HG02588 (cell line): ENCODE results near the gene ACAN.

Source experiments
- ATAC-seq: cut with Tn5 transposase; IDR thresholded peaks from one replicate; pipeline ENCODE4 v1.9.1; 2021; ENCODE audit warnings: mild to moderate bottlenecking, moderate library complexity; ENCODE audit not compliant: unreplicated experiment

ACAN gene

DNA sequence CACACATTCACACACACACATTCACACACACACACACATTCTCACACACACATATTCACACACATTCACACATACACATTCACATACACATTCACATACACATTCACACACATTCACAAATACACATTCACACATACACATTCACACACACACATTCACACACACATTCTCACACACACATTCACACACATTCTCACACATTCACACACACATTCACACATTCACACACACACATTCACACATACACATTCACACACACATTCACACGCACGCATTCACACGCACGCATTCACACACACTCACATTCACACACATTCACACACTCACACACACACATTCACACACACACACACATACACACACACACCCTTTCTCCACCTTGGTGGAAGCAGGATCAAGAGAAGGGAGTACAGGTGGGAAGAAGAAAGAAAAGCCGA lies 97.8 kb downstream of the ACAN start:
- no peak for ATAC-seq

DNA sequence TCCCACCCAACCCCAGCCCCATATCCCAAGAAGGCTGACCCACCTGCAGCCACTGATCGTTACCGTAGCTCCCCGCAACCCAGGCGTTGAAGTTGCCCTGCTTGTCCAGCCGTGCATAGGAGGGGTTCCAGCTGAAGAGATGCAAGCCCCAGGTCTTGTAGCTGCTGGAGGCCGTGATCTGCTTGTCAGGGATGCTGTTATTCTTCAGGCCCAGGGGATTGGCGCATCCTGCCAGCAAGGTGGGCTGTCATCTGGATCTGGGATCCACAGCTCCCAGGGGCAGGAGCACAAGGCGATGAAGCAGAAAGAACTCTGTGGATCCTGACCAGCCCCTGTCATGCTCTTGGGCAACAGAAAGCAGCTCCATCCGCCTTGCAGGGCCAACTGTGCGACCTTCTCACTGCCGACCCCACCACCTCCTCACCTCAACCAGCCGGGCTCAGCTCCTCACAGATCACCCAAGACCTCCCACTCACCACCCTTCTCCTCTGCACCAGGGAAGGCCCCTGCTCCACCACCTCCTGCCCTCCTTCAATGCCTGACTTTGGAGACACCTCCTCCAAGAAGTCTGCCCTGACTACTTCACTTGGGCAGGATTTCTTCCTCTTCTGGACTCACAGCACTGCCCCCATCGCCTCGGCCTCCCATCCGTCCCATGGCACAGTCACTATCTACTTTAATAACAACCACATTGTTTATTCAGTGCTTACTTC lies 98.4 kb downstream of the ACAN start:
- ATAC-seq = no peak

DNA sequence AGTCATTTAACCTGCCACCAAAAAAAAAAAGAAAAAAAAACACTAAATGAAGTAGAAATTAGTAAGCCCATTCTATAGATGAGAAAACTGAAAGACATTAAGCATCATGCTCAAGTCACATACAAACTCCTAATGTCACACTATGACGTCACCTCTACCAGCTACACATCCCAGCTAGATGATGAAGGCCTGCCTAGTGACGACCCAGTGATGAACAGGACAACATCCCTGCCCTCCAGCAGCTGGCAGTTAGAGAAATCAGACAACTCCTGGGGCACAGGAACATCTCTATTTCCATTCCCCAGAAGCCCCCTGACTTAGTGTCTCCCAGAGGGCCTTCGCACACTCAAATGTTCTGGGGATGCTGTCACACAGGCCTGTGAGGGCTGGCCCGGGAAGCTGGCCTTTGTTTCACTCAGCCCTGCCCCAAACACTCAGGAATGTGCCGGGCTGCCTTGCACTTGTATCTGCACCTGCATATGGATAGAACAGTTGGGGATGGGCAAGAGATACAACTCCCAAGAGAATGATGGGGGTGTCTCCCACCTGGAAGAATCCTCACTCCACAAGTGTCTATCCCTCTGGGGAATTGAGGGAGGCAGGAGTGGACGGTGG lies 99.1 kb downstream of the ACAN start:
- ATAC-seq = no peak

DNA sequence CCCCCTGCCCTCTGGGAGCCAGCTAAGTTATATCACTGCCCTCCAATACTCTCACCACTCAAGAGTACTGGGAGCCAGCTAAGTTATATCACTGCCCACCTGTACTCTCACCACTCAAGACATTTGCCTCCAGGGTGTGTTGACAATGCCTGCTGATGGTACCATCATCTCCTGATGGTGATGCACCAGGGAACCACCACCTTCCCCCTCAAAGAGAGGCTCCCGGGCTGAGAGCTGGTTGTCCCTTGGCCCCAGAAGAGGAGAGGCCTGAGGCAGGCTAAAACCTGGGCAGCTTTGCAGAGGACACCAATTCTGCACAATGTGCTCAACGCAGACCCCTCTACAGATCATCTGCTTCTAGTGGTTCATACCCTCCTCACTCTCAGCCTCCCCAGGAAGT lies 99.6 kb downstream of the ACAN start:
- no peak for ATAC-seq

DNA sequence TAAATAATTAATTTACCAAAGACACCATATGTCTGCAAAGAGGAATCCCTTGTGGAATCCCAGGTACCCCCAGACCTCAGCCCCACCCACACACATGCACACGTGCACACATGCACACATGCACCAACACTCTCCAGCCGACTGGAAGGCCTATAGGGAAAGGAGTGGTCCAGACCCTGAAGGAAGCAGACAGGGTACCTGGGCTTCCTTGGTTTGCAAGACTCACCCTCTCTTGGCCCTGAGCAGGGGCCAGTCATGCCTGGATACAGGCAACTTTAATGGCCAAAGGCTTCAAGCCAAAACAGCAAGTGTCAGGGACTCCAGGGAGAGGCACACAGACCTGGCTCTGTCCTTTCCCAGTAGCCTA lies 101.0 kb downstream of the ACAN start:
- no peak for ATAC-seq

DNA sequence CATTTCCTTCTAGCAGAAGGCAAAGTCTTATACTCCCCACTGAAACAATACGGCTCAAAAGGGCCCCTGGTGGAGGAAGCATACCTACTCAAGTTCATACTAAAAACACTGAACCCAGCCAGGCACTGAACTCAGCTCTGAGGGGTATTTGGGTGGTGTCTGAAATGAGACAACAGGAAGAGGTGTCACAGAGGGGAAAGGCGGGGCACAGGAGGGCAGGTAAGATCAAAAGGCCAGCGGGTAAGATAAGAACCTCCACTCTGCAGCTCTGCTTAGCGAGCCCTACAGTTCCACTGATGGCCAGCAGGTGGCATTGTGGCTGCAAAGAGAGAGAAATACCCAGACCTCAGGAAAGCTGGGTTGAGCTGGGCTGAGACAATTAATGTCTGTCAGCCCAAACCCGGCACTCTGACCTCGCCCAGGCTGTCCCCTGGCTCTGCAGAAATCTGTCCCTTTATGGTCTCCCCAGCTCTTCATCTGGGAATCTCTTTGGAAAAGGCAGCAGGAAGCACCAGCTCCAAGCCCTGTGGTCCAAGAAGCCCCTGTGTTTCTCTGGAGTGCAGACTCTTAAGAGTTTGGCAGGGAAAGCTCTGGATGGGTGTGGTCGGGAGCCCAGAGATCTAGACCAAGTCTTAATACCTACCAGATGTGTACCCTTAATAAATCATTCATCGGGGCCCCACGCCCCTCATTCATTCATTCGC lies 101.5 kb downstream of the ACAN start:
- ATAC-seq = peak; percentile 60

DNA sequence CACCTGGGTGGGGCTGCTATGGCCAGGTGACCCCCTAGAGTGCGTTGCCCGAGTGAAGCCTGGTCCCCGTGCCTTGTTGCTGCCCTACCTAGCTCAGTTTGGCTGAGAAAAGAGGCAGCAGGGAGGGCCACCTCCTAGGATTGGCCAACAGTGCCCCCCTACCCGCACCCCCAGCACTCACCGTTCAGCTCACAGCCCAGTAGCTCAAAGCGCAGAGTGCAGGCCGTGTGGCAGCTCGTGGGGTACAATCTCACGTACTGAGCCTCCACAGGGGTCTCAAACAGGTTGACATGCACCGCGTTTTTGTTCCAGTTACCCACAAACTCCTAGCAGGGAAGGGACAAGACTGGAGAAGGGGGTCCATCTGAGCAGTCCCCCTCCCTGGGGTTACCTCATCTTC lies 102.3 kb downstream of the ACAN start:
- ATAC-seq = no peak

DNA sequence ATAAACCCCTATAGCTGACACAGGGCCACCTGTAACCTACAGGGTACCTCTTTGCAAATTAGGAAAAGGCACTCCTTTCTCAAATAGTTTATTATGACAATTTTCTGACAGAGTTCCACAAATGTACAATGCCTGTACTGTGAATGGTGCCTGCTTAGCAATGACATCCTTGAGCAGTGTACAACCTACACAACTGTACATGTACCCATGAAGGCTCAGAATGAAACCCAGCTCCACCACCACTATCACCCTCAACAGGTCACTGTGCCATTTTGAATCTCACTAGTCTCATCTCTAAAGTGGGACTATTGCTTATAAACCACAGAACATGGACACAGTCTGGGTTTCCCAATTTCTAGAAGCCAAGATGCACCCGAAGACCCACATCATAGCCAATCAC lies 102.9 kb downstream of the ACAN start:
- ATAC-seq = no peak

DNA sequence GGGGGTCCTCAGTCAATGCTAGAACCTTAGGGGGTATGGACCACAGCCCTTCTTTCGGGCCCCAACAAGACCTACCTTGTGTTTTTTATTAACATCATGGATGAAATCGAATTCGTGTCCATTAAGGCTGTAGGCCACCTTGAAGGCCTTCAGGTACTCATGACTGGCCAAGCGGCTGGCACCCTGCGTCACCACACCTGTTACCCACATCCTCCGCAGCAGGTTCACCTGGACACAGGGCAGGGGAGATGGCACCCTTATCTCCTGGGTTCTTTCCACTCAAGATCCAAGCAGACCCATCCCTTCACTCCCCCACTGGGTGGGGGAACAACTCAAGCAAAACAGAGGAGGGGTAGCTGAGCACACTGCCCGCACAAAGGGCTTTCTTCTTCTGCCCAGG lies 103.3 kb downstream of the ACAN start:
- ATAC-seq = no peak

DNA sequence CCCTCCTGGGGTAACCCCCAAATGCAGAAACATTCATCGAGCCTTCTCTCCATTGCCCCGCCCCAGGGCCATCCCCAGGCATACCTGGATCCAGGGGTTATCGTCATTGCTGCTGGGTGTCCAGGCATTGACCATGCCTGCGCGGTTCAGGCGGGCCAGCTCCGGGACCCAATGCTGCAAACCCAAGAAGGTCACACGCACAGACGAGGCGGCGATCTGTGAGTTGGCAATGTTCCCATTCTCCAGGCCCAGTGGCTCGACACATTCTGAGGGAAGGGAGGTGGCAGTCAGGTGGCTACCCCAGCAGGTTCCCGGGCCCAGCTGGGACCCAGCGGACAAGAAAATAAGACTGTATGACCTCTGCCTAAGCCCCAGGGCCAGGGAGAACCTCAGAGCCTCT lies 103.9 kb downstream of the ACAN start:
- no peak for ATAC-seq

DNA sequence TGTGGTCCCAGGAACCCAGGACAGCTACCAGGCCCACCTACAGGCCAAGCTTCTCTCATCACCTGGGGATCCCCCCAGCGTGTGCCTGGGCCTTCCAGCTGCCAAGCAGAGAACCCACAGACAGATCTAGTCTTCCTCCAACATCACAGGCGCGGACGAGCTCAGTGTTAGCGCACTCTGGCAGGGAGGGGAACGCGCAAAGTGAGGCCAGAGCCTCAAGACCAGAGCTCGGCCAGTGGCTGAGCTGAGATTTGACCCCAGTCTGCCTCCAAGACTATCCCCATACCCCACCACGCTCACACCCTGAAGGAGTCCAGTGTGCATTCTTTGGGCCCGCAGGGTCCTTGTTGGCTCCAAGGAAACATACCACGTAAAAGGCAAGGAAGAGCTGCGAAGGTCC lies 104.9 kb downstream of the ACAN start:
- ATAC-seq = no peak

DNA sequence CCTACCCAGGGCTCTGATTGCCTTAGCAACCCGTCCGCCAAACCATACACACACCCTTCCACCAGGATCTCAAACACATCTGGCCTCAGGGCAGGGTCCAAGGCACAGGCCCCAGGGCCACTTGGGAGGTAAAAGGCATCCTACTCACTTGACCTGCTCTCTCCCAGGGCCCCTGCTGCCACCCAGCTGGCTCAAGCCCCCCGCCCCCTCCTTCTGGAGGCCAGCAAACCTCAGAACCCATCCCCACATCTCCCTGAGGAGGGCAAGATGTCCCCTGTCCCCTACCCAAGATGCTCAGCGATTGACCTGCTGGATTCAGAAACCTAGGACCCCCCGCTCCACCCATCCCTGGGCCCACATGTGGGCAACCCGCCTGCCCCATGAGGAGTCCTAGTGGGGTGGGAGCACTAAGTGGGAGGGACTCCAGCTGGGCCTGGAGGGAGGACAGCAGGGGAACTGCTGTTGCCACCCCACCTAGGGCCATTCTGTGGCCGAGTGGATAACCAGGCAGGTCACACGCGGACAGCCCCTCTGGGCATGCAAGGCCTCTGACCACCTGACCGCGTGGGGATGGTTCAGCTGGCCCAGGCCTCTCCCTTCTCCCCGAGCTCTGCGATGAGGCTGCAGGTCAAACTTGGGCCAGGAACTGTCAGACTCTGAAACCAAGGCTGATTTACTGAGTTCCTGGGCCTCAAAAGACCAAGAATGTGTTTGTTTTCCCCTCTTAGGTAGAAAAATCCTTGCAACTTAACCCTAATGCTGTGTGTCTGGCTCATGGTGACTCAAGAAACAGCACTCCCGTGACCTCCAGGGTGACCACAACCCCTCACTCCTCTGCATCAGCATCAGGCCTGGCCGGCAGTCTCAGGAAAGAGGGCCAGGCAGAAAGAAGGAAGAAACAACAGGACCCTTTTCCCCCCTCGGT lies 105.7 kb downstream of the ACAN start:
- no peak for ATAC-seq

DNA sequence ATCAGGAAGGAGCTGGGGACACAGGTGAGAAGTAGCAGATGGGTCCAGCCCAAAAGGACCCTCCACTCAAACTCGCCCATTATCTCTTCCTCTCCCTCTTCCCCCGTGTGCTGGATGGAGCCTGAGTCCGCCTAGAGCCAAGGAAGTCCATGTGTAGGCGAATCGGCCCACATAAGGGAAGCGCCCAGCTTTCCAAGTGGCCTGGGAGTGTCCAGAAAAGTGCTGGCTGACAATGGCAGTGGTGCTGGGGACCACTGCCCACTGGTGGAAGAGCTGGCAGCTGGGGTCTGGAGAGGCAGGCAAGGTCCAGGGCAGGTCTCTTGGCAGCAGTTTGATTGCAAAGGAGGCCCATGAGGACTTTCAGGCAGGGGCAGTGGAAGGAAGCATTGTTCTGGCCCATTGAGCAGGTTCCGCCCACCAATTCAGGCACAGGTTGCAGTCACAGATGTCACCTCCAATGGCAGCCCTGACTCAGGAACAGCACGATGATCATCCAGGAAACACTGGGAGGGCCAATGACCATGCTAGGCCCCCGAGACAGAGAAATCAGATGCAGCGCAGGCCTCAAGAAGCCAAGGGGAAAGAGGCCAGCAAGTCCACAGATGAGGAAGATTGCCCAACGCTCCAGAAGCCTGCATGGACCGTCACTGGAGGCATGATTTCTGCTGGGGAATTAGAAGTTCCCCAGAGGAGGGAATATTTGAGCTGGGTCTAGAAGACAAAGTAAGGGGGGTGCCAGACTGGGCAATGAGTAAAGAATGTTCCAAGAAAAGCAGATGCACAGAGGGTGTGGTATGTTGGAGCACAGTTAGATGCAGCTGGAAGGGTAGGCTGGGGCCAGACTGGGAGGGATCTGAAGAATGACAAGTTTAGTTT lies 107.0 kb downstream of the ACAN start:
- no peak for ATAC-seq

DNA sequence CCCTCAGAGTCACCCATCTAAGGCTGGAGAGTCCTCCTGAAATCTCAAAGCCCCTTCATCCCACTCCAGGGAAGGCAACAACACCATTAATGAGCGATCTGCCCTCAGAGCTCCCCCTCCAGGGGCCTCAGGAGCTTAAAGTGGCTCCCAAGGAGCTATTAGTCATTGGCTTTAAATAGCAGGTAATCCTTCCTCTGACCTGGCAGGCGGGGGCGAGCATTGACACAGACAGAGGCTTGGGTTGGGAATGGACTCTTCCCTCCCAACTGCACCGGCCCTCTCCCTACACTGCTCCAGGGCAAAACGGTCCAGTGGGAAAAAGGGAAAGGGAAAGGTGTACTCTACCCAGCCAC lies 108.5 kb downstream of the ACAN start:
- no peak for ATAC-seq

DNA sequence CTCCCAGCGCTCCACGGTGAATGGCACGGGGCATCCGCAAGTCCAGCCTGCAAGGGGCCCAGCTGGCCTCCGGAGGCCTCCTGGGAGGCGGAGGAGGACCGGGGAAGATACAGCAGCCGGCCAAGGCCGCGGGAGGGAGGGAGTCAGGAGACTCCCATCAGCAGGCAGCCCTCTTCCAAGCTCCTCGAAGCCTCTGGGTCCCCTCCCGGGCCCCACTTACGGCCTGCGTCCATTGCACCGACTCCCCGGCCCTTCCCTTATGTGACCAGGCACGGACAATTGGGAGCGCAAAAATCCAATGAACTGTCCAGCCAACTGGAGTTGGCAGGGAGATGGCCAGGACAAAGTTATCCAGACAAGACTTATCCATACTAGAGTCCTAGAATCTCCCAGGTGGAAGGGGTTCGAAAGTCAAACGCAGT lies 109.3 kb downstream of the ACAN start:
- no peak for ATAC-seq

DNA sequence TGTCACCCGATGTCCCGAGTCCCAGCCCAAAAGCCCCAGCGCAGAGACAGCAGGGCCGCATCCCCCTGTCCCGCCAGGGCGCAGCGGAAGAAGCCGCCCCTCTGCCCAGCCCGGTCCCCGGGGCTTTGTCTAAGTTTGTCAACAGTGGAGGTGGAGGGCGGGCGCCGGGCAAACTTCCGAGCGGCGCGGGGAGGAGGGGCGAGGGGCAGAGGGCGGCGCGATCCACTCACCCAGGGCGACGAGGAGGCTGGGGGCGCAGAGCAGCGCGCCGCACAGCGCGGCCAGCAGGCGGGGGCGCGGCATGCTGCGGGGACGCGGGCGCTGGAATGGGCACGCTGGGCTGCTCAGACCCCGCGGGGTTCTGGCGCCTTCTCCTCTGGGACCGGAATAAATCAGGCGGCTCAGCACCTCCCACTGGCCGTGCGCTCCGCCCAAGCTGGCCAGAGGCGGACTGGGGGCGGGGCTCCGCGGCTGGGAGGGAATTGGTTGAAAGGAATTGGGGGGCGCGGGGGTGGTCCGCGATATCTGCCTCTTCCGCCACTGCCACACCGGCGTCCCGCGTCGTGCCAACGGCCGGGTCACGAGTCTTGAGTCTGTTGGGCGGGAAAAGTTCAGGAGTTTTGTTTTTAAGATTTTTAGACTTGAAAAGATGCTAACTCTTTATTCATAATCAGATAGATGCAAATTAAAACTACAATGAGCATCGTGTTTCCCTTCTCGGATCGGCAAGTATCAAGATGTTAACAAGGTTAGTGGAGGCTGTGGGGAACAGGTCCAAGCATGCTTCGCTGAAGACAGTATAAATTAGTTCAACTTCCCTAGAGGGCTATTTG lies 110.0 kb downstream of the ACAN start, which contains the start of gene MFGE8:
TSS of gene MFGE8 (minus strand) at position 363 of the 833 bp plus-strand sequence. CDS start at position 303, 60 bp downstream.
- ATAC-seq = peak; percentile 75

DNA sequence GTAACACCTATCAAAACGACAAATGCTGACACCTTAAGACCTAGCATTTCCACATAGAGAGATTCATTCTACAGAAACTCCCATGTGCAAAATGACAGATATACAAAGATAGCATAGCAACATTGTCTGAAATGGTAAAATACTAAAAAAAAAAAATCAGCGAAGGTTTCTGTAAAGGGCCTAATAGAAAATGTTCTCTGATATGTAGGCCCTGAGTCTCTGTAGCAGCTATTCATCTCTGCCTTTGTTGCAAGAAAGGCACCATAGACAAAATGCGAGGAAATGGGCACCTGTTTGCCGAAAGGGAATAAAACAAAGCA lies 110.6 kb downstream of the ACAN start:
- ATAC-seq = no peak

DNA sequence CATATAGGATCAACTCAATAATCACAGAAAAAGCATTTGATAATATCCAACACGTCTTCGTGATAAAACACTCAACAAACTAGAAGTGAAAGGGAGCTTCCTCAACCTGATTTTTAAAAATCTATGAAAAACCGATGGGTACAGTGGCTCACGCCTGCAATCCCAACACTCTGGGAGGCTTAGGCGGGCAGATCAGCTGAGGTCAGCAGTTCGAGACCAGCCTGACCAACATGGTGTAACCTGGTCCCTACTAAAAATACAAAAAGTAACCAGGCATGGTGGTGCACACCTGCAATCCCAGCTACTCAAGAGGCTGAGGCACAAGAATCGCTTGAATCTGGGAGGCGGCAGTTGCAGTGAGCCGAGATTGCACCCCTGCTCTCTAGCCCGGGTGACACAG lies 112.1 kb downstream of the ACAN start:
- ATAC-seq = no peak

DNA sequence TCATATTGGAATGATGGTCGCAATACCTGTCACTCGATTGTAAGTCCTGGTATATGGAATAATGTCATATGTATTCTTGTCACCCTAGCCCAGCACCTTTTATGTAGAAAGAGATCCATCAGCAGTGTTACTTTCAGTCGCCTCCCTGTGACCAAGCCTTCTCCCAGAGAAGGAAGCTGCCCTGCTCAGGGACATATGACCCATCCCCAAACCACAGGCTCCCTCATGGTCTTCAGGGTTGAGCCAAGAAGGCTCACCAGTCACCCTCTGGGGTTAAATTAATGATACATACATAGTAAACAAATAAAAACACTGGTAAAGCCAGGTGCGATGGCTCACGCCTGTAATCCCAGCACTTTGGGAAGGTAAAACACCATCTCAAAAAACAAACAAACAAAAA lies 114.5 kb downstream of the ACAN start:
- no peak for ATAC-seq

DNA sequence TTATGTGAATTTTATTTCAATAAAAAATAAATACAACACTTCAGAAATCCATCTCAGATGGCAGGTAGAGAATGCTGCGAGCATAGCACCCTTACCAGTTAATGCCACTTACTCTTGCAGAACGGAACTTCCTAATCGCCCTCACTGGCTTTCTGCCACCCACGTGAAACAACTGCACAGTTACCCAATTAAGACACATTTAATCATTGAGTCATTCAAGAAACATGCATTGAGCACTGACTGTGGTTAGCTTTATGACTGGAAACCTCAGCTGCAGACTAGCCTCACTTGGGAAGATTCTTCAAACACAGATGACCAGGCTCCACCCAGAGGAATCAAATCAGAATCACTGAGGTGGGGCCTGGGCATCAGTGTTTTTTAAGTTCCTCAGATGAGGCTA lies 115.5 kb downstream of the ACAN start:
- peak; percentile 56 for ATAC-seq
